ENCODE measurements around the gene AP3S2.

The AP3S2 gene

GRCh38 chr15:89820666-89821611 is 72.9 kb downstream of the AP3S2 start:
- no peak for TF ChIP-seq CTCF (IDR thresholded peaks at IDR 0.05)
- Histone ChIP-seq H3K4me3 (no peak overlapping the region), H3K27ac (peak overlapping the region in 1 of 2 donors; percentile 37)
- no peak for DNase-seq (ENCODE audit: low spot score)

GRCh38 chr15:89818287-89818686 is 75.5 kb downstream of the AP3S2 start:
- TF ChIP-seq CTCF (IDR thresholded peaks at IDR 0.05): no peak
- H3K27ac ChIP-seq: no peak overlapping the region
- no peak overlapping the region for H3K4me3 ChIP-seq
- no peak for DNase-seq (ENCODE audit: low spot score)

GRCh38 chr15:89817701-89818280 is 76.0 kb downstream of the AP3S2 start:
- TF ChIP-seq CTCF (IDR thresholded peaks at IDR 0.05): no peak
- Histone ChIP-seq H3K27ac (no peak overlapping the region), H3K4me3 (no peak overlapping the region)
- no peak for DNase-seq (ENCODE audit: low spot score)

GRCh38 chr15:89815769-89816168 is 78.0 kb downstream of the AP3S2 start:
- no peak overlapping the region for H3K4me3 ChIP-seq
- no peak for TF ChIP-seq CTCF (IDR thresholded peaks at IDR 0.05)
- no peak overlapping the region for H3K27ac ChIP-seq
- no peak for DNase-seq (ENCODE audit: low spot score)

- TF ChIP-seq CTCF (IDR thresholded peaks at IDR 0.05): no peak
- H3K4me3 ChIP-seq: peak overlapping the region; percentile 78
- H3K27ac ChIP-seq: peak overlapping the region in 1 of 2 donors; percentile 81
- no peak for DNase-seq (ENCODE audit: low spot score)
Measured at GRCh38 chr15:89814112-89814742, 79.6 kb downstream of the AP3S2 start.

GRCh38 chr15:89813381-89814111 is 80.2 kb downstream of the AP3S2 start:
- Histone ChIP-seq H3K4me3 (peak overlapping the region; percentile 78), H3K27ac (peak overlapping the region in 1 of 2 donors; percentile 81)
- DNase-seq (ENCODE audit: low spot score): no peak
- TF ChIP-seq CTCF (IDR thresholded peaks at IDR 0.05): no peak

Data from coronary artery (tissue), 2 donors.